C4-2B (cell line): Measurements from ENCODE around the gene NF2.

Source experiments
- CTCF ChIP-seq: fragments of 450-650 bp; conservative IDR thresholded peaks from 2 replicates; pipeline ENCODE4 v1.5.1; 2017; ENCODE audit warnings: mild to moderate bottlenecking
- ZFX ChIP-seq: fragments of 450-650 bp; IDR thresholded peaks from 2 replicates; pipeline ENCODE4 v1.6.1; 2017

GRCh38 chr22:29623059-29623458 is 19.6 kb downstream of the NF2 start:
- TF ChIP-seq CTCF (no peak), ZFX (no peak)
